ENCODE results near the gene TNP2. TPM values are rescaled to one million over a fixed set of nuclear protein-coding genes. Genes with fewer than 3 reads are reported as not detected.

Gene TNP2
- total and polyA plus RNA-seq, 12 donors: not detected

DNA sequence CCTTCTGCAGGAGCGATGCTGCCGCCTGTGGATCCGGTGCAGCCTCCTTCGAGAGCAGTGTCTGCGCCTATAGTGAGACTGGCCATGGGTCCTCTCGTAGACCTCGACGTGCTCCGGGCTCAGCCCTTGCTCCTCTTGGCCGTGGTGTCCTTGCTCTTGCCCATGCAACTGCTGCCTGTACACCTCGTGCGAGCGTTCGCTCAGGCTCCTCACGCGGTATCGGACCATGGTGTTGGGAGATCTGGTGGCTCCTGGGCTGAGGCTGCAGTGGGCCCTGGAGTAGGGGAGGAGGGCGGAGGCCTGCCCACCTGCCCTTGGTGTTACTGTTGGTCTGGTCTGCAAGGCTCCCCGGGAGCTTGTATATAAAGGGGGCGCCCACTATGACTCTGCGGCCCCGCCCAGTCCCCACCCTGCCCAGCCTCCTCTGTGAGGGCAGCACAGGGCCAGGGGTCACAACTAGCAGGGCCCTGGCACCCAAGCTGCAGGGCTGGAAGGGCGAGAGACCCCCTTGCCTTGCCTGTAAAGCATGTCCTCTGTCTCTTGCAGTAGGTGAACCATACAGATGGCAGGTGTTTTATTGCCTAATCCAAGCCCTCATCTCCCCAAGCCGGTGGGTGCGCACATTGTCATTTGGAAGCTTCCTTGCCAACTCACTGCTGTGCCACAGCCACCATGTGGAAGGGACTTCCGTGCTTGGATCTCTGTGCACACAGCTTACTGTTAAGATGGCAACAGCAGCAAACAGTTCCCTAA, 7.2 kb upstream of the TNP2 start, which contains the start of gene PRM2:
Gene PRM2, minus strand, starts transcription at position 338 of the 753 bp plus-strand sequence. Its CDS starts 110 bp downstream, at position 228.
- ATAC-seq (no peak), DNase-seq (no peak)
- intact Hi-C loops (cut with DNase I): no loop called here
- H3K36me3 ChIP-seq: no peaks in the 10 kb centered on the region
- peaks cover 0 to 3% (median 0%) of the 10 kb centered on the region in 11 donors for H3K9me3 ChIP-seq
- H3K27ac ChIP-seq: no peak within 1 kb of the TSS
- H3K4me3 ChIP-seq: no peak within 1 kb of the TSS
- WGBS, 2 donors: 94 to 95% methylated on average over 26 of the region's 26 CpGs
- TF ChIP-seq, protein P1, sequence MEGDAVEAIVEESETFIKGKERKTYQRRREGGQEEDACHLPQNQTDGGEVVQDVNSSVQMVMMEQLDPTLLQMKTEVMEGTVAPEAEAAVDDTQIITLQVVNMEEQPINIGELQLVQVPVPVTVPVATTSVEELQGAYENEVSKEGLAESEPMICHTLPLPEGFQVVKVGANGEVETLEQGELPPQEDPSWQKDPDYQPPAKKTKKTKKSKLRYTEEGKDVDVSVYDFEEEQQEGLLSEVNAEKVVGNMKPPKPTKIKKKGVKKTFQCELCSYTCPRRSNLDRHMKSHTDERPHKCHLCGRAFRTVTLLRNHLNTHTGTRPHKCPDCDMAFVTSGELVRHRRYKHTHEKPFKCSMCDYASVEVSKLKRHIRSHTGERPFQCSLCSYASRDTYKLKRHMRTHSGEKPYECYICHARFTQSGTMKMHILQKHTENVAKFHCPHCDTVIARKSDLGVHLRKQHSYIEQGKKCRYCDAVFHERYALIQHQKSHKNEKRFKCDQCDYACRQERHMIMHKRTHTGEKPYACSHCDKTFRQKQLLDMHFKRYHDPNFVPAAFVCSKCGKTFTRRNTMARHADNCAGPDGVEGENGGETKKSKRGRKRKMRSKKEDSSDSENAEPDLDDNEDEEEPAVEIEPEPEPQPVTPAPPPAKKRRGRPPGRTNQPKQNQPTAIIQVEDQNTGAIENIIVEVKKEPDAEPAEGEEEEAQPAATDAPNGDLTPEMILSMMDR (IDR thresholded peaks at IDR 0.05): no peak
- H3K4me1 ChIP-seq: no peaks in the 10 kb centered on the region
- peaks cover 0 to 4% (median 0%) of the 10 kb centered on the region in 7 donors for H3K27me3 ChIP-seq

DNA sequence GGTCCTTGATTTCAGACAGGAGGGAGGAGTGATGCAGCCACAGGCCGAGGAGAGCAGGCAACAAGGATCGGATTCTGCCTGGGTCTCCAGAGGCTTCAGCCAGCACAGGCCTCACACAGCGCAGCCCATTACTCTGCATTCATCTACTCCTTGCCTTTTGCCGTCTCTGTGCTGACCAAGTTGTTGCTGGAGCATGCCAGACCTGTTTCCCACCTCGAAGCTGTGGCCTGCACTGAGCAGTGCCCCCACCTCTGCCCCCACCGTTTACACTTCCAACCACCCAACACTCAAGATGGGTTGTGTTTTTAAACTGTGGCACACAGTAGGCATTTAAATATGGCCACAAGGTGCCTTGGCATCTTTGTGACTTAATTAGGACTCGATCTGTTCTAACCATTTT, 5.8 kb upstream of the TNP2 start:
- 93 to 98% methylated on average over 7 of the region's 7 CpGs for WGBS, 2 donors
- H3K27ac ChIP-seq: no peak overlapping the region
- TF ChIP-seq, protein P1 (IDR thresholded peaks at IDR 0.05): no peak
- no peaks in the 10 kb centered on the region for H3K4me1 ChIP-seq
- peaks cover 0 to 4% (median 0%) of the 10 kb centered on the region in 7 donors for H3K27me3 ChIP-seq
- intact Hi-C loops (cut with DNase I): no loop called here
- no peak for ATAC-seq
- H3K36me3 ChIP-seq: no peaks in the 10 kb centered on the region
- peaks cover 0 to 3% (median 0%) of the 10 kb centered on the region in 11 donors for H3K9me3 ChIP-seq
- no peak for DNase-seq
- H3K4me3 ChIP-seq: no peak overlapping the region

DNA sequence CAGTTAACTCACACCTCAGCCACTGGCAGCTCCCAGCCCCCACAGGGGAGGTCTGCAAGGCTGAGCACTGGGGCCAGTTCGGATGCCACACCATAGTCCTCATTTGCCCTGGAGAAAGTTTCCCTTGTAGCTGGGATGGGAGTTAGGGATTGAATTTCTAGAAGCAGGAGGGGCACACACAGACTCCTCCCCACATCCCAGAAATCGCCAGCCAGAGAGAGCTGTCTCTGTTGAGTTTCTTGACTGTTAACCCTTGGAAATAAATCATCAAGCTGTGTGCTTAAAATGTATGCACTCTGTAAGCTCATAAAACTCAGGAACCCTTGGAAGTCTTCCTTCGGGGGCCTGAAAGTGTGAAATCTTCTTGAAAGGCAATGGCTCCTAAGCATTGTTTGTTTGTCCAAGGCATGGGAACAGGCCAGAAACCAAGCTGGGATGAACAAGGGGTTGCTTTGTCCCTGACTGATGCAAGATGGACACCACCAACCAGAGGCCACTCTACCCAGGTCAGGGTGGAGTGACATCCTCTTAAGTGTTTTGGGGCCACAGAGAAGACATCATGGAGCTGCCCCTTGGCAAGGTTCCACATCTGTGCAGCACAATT, 4.7 kb upstream of the TNP2 start:
- TF ChIP-seq, protein P1 (IDR thresholded peaks at IDR 0.05): no peak
- ATAC-seq (no peak), DNase-seq (no peak)
- H3K9me3 ChIP-seq: peaks cover 0 to 3% (median 0%) of the 10 kb centered on the region in 11 donors
- H3K4me1 ChIP-seq: no peaks in the 10 kb centered on the region
- WGBS, 2 donors: 67 to 75% methylated on average over 3 of the region's 3 CpGs
- intact Hi-C loops (cut with DNase I): no loop called here
- peaks cover 0 to 4% (median 0%) of the 10 kb centered on the region in 7 donors for H3K27me3 ChIP-seq
- no peak overlapping the region for H3K4me3 ChIP-seq
- H3K36me3 ChIP-seq: no peaks in the 10 kb centered on the region
- no peak overlapping the region for H3K27ac ChIP-seq

DNA sequence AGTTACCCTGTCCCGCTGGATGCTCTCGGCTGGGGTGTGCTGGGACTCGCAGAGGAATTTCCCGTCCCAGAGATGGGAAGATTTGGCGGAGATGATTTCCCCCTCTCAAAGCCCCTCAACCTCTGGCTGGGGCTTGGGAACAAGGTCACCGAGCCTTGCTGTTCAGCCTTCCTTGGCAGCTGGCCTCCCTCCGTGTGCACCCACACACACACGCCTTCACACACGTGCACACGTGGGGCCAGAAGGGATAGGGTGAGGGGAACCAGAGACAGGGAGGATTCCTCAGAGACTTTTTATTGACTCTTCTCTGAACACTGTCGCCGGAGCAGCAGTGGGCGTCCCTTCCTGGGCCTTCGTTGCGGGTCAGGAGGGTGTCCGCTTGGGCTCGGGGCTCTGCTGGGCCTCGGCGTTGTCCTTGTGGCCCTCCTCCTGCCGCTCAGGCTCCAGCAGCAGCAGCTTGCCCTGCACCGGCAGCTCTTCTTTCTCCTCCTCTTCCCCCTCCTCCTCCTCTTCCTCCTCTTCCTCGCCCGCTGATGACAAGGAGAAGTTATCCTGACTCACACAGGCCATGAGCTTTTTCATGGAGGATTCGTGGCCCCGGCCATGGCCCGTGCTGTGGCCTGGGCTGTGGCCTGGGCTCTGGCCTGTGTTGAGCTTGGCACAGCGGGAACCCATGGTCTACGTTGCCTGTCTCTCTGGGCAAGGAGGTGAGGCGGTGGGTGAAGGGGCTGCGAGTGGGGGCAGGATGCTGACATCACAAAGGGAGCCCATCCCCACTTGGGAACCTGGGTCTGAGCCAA, 4.0 kb upstream of the TNP2 start, which contains the start of gene PRM3:
Gene PRM3, minus strand, starts transcription at position 709 of the 800 bp plus-strand sequence. Its CDS starts 34 bp downstream, at position 675.
- TF ChIP-seq, protein P1 (IDR thresholded peaks at IDR 0.05): no peak
- H3K4me3 ChIP-seq: no peak within 1 kb of the TSS
- intact Hi-C loops (cut with DNase I): no loop called here
- WGBS, 2 donors: 73 to 78% methylated on average over 30 of the region's 30 CpGs
- H3K4me1 ChIP-seq: no peaks in the 10 kb centered on the region
- peaks cover 0 to 4% (median 0%) of the 10 kb centered on the region in 7 donors for H3K27me3 ChIP-seq
- no peak for ATAC-seq
- DNase-seq: no peak
- H3K36me3 ChIP-seq: no peaks in the 10 kb centered on the region
- no peak within 1 kb of the TSS for H3K27ac ChIP-seq
- H3K9me3 ChIP-seq: peaks cover 0 to 3% (median 0%) of the 10 kb centered on the region in 11 donors

Data from heart right ventricle (tissue), 16 donors.